Kidney (tissue), 14 donors: Measurements from ENCODE around the gene ZNF232. TPM values are rescaled to one million over a fixed set of nuclear protein-coding genes. Genes with fewer than 3 reads are reported as not detected.
"Not testable (repeated sequence)": the region's sequence is repeated elsewhere in the genome, so short reads cannot be mapped to it uniquely, and the experiment has no call there.

Experiments
- DNase-seq, 5 donors: peaks; one replicate each; pipeline ENCODE4 v3.0.0-alpha.2; 2013 to 2020
- FAIRE-seq: peaks from 2 replicates; lab custom pipeline; 2012; peaks lifted over from hg19 to GRCh38; lab: Jason Lieb, UNC
- H3K27ac ChIP-seq, 2 donors: one replicate each; pipeline ENCODE4 v1.7.0; 2013; ENCODE audit warnings: low read depth in 2 of 2, low read length in 2 of 2, inconsistent platforms in 1 of 2
- H3K27me3 ChIP-seq: one replicate; pipeline ENCODE4 v1.7.1; 2013; ENCODE audit warnings: low read length, inconsistent platforms; ENCODE audit not compliant: control insufficient read depth, insufficient read depth
- H3K36me3 ChIP-seq, 3 donors: one replicate each; pipeline versions ENCODE4 v1.7.0 to v1.7.1; 2013; ENCODE audit warnings: low read length in 3 of 3, control low read depth in 1 of 3, inconsistent platforms in 1 of 3; ENCODE audit not compliant: insufficient read depth in 3 of 3, control insufficient read depth in 2 of 3
- H3K4me1 ChIP-seq, 3 donors: one replicate each; pipeline versions ENCODE4 v1.7.0 to v1.7.1; 2013; ENCODE audit warnings: low read length in 3 of 3, inconsistent platforms in 1 of 3, low read depth in 1 of 3; ENCODE audit not compliant: control insufficient read depth in 2 of 3, insufficient read depth in 2 of 3
- H3K4me3 ChIP-seq, 3 donors: one replicate each; pipeline versions ENCODE4 v1.7.0 to v1.8.1; 2013; ENCODE audit warnings: low read length in 3 of 3, control low read depth in 1 of 3, inconsistent platforms in 1 of 3
- H3K9ac ChIP-seq, 3 donors: one replicate each; pipeline versions ENCODE4 v1.7.0 to v1.7.1; 2013; ENCODE audit warnings: low read length in 3 of 3, control low read depth in 1 of 3, inconsistent platforms in 1 of 3
- H3K9me3 ChIP-seq, 3 donors: one replicate each; pipeline versions ENCODE4 v1.7.0 to v1.7.1; 2013; ENCODE audit warnings: low read length in 3 of 3, control low read depth in 1 of 3, inconsistent platforms in 1 of 3; ENCODE audit not compliant: control insufficient read depth in 2 of 3, insufficient read depth in 1 of 3
- intact Hi-C: fragments of 100-400 bp; cut with DNase I; formaldehyde crosslinking; loops from one replicate; pipeline ENCODE4 v1.11.1; 2022
- polyA plus RNA-seq: library from polyadenylated mRNA; stranded (reverse); fragments of 350-450 nt; fragmentation: Illumina TruSeq; extraction: RNeasy Lipid Tissue Mini Kit (QIAGEN cat#74804); gene quantifications from one replicate; pipeline ENCODE4 v1.2.3, GENCODE V29; 2014; ENCODE audit warnings: low read depth, low replicate concordance; ENCODE audit not compliant: insufficient read depth
- total RNA-seq: library from RNA; stranded (reverse); fragmentation: NEBNext Ultra II Directional; extraction: Animal tissue kit (Norgen Biotek cat#: 25700); gene quantifications from one replicate; pipeline ENCODE4 v1.2.1, GENCODE V29; 2021
- TF ChIP-seq, protein P1 (sequence below): IDR thresholded peaks from 3 replicates; pipeline ENCODE4 v1.5.1; 2012; ENCODE audit warnings: mild to moderate bottlenecking, moderate library complexity, borderline replicate concordance; ENCODE audit not compliant: insufficient read depth; ENCODE audit errors: extremely low read depth
- donor health status: control.
- donor health status: control.
- donor health status: control.
- donor health status: control.
- donor health status: control.
- donor health status: DM: yes; HTN: yes; CAD: no.
- donor health status: Normal renal cell carcinoma (clear cell type).

ZNF232 gene
- total and polyA plus RNA-seq, 2 donors from 2014 or later: 6.9 to 8.0 TPM

DNA sequence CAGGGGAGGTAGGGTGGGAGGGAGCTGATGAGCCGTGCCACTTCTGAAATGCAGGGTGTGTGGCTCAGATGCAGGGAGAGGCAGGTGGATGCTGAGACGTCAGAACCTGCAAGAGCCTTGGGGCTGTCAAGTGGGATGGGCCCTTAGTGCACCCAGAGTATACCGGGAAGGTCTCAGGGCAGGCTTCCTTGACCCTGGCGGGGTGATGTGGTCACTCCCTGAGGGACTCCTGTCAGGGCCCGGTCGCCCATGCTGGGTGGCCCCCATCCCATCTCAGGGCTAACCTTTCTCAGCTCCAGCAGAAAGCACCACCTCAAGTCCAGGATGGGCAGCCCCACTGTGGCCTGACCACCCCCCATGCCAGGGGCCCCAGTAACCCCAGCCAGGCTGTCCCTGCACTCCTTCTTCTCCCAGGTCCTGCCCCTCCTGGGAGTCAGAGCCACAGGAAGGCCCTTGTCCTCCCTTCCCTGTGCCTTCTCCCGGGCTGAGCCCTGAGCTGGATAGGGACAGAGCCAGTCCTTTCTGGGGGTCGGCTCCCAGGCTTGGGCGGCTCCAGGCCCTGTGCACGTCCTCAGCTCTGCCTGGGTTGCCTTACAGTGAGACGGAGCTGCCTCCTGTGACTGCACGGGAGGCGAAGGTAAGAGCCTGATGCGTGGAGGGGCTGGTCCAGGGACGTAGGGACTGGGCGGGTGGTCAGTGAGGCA is 20.3 kb upstream of the ZNF232 start:
- H3K9me3 ChIP-seq, H3K27ac ChIP-seq, H3K4me3 ChIP-seq, H3K36me3 ChIP-seq, H3K4me1 ChIP-seq, intact Hi-C loops, H3K27me3 ChIP-seq, FAIRE-seq, H3K9ac ChIP-seq: not testable (repeated sequence)
- peak in 1 of 5 donors; percentile 18 for DNase-seq

DNA sequence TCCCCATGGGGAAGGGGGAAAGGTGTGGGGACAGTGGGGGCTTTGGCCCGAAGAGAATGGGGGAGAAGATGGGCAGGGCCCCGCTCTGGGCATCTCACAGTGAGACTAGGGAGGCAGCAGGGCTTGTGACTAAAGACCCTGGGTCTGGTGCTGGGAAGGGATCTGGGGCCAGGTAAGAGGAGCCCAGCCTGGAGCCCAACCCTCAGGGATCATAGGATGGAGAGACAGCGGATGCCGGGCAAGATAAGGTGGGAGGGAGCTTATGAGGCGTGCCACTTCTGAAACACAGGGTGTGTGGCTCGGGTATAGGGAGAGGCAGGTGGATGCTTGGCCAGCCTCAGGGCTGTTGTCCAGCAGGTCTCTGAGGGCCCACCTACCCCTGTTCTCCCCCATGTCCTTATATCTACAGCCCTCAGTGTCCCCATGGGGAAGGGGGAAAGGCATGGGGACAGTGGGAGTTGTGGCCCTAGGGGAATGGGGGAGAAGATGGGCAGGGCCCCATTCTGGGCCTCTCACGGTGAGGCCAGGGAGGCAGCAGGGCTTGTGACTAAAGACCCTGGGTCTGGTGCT is 19.6 kb upstream of the ZNF232 start:
- Histone ChIP-seq H3K9ac (no peak overlapping the region), H3K36me3 (no peaks in the 10 kb centered on the region), H3K9me3 (no peaks in the 10 kb centered on the region), H3K4me3 (no peak overlapping the region), H3K27ac (no peak overlapping the region), H3K4me1 (no peaks in the 10 kb centered on the region), H3K27me3 (no peaks in the 10 kb centered on the region)
- TF ChIP-seq, protein P1, sequence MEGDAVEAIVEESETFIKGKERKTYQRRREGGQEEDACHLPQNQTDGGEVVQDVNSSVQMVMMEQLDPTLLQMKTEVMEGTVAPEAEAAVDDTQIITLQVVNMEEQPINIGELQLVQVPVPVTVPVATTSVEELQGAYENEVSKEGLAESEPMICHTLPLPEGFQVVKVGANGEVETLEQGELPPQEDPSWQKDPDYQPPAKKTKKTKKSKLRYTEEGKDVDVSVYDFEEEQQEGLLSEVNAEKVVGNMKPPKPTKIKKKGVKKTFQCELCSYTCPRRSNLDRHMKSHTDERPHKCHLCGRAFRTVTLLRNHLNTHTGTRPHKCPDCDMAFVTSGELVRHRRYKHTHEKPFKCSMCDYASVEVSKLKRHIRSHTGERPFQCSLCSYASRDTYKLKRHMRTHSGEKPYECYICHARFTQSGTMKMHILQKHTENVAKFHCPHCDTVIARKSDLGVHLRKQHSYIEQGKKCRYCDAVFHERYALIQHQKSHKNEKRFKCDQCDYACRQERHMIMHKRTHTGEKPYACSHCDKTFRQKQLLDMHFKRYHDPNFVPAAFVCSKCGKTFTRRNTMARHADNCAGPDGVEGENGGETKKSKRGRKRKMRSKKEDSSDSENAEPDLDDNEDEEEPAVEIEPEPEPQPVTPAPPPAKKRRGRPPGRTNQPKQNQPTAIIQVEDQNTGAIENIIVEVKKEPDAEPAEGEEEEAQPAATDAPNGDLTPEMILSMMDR: no peak
- DNase-seq (no peak), FAIRE-seq (no peak)
- intact Hi-C loops: no loop called here

DNA sequence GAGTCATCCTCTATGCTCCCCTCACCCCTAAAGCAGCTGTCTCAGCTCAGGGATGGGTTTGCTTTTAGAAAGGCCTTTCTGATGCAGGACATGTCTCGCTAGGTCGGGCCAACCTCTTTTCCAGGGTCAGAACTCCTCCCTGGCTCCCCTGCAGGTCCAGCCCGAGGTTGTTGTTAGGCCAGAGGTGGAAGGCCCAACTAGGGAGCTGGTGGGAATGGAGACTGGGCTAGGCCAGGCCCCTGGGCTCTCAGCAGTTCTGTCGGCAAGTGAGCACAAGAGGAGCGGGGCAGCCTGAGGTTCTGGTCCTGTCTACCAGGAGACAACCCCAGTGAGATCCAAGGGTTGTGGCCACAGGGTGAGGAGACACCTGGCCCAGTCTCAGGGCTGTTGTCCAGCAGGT is 19.0 kb upstream of the ZNF232 start:
- DNase-seq, H3K4me1 ChIP-seq, FAIRE-seq, H3K27me3 ChIP-seq, intact Hi-C loops, H3K9ac ChIP-seq, H3K4me3 ChIP-seq, H3K9me3 ChIP-seq, H3K27ac ChIP-seq, H3K36me3 ChIP-seq: not testable (repeated sequence)

DNA sequence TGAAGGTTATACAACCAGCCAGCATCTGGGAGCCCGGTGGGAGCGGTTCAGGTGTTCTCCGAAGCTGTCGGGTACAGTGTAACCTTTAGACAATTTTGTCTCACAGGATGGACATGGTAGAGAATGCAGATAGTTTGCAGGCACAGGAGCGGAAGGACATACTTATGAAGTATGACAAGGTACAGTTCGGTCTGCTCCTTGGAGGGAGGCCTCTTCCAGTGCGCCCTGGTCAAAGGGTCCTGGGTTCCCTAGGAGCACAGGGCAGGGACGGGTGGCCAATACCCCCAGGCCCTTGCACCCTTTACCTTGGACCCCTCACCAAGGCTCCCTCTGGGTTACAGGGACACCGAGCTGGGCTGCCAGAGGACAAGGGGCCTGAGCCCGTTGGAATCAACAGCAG is 18.6 kb upstream of the ZNF232 start:
- peak in 1 of 5 donors; percentile 7 for DNase-seq
- H3K9me3 ChIP-seq, H3K4me1 ChIP-seq, H3K36me3 ChIP-seq, H3K27me3 ChIP-seq, H3K27ac ChIP-seq, H3K4me3 ChIP-seq, FAIRE-seq, intact Hi-C loops, H3K9ac ChIP-seq: not testable (repeated sequence)

DNA sequence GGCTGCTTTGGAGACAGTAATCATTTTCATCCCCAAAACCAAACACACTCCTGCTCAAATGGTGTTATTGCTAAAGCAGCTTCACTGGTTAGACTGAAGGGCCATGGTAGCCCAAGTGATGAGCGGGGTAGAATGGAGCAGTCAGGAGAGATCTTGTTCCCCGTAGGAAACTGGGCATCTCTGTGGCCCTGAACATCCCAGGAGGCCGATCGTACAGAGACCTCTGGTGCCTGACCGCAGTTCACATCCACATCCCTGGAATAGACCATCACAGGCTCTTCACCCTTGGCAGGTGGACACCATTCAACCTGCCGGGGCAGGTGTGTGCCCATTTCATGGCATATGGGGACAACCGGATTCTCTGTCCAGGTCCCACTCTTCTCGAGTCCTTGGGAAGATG is 18.1 kb upstream of the ZNF232 start:
- H3K27ac ChIP-seq, H3K27me3 ChIP-seq, H3K36me3 ChIP-seq, H3K4me1 ChIP-seq, H3K9me3 ChIP-seq, intact Hi-C loops, FAIRE-seq, H3K4me3 ChIP-seq, H3K9ac ChIP-seq: not testable (repeated sequence)
- DNase-seq: peak in 1 of 5 donors; percentile 15
